ENCODE results near the gene NUDC. TPM values are rescaled to one million over a fixed set of nuclear protein-coding genes. Genes with fewer than 3 reads are reported as not detected.
A peak's percentile ranks its signal among the peaks of the same experiment; 100 is the strongest.

NUDC gene
- total RNA-seq, 2 experiments from 2014 or later: 65.7 to 106 TPM

DNA sequence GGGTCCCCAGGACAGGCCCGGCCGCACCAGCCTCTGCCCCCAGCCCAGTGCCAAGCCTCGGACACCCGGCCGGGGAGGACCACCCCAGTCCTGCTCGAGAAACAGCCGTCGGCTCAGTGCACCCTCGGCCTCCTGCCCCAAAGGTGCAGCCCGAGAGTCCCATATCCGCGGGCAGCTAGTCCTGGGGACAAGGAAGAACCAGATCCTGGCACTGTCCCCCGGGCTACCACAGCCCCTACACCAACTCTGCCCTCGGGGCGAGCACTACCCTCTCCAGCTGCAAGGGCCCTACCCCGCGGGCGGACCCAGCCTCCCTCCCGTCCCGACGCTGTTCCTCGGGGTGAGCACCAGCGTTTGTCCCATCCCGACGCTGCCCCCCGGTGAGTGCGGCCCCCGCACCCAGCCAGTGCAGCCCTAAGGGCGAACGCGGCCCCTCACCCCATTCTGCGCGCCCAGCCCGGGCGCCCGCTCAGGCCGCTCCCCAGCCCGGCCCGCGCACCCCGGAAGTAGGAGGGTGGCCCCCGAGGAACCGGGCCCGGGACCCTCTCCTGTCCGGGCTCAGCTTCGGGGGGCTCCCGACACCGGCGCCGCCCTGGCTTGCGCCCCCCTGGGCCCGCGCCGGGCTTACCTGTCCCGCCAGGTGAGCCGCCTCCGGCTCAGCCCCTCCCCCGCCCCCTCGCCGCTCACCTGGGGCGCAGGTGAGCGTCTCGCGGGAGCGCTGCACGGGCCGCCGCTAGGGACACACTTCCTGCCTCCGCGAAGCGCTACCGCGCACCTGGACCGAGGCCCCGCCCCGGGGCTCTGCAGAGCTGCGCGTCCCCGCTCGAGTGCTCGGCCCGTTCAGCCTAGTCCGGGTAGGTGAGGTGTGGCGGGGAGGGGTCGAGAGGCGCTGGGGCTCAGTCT is 38.4 kb downstream of the NUDC start, which contains the start of gene KDF1:
KDF1 (minus strand) TSS at position 747 of the 903 bp plus-strand sequence. CDS start 8,088 bp downstream, outside the sequence.
- ChIA-PET CTCF (ENCODE audit: unreplicated experiment) (no interaction called here), POLR2A (no interaction called here)
- H3K4me3 ChIP-seq (ENCODE audit: low read depth, low read length, poor library complexity, severe bottlenecking): no peak within 1 kb of the TSS
- no peaks in the 10 kb centered on the region for H4K20me1 ChIP-seq (ENCODE audit: insufficient read depth, low read length)
- H3K4me1 ChIP-seq (ENCODE audit: insufficient read depth, low read length, poor library complexity, severe bottlenecking): no peaks in the 10 kb centered on the region
- H2AFZ ChIP-seq (ENCODE audit: low read length): no peak within 1 kb of the TSS
- H3K27ac ChIP-seq (ENCODE audit: low read depth, low read length, poor library complexity, severe bottlenecking): no peak within 1 kb of the TSS
- TF ChIP-seq, protein P1, sequence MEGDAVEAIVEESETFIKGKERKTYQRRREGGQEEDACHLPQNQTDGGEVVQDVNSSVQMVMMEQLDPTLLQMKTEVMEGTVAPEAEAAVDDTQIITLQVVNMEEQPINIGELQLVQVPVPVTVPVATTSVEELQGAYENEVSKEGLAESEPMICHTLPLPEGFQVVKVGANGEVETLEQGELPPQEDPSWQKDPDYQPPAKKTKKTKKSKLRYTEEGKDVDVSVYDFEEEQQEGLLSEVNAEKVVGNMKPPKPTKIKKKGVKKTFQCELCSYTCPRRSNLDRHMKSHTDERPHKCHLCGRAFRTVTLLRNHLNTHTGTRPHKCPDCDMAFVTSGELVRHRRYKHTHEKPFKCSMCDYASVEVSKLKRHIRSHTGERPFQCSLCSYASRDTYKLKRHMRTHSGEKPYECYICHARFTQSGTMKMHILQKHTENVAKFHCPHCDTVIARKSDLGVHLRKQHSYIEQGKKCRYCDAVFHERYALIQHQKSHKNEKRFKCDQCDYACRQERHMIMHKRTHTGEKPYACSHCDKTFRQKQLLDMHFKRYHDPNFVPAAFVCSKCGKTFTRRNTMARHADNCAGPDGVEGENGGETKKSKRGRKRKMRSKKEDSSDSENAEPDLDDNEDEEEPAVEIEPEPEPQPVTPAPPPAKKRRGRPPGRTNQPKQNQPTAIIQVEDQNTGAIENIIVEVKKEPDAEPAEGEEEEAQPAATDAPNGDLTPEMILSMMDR (conservative IDR thresholded peaks at IDR 0.05; ENCODE audit: low read length): no peak
- no peak for TF ChIP-seq EZH2phosphoT487 (IDR thresholded peaks at IDR 0.05; ENCODE audit: borderline replicate concordance, low read depth, low read length)
- no peaks in the 10 kb centered on the region for H3K36me3 ChIP-seq (ENCODE audit: insufficient read depth, low read length)
- no TSS peak for BruUV-seq (replicated peaks)
- H3K9me2 ChIP-seq (ENCODE audit: insufficient read depth, low read length): no peaks in the 10 kb centered on the region
- H3K4me2 ChIP-seq (ENCODE audit: low read length): peak within 1 kb of the TSS; percentile 53; the same call in 1 of the 2 replicates
- H3K79me2 ChIP-seq (ENCODE audit: insufficient read depth, low read depth, low read length): no peaks in the 10 kb centered on the region
- DNase-seq (ENCODE audit: low spot score): no peak
- intact Hi-C loops (cut with micrococcal nuclease; ENCODE audit: unreplicated experiment): loop anchor here (10.0 kb wide), 1 partner anchor 135 kb away; no protein-coding TSS in a partner anchor
- H3K9me3 ChIP-seq (ENCODE audit: low read length): no peaks in the 10 kb centered on the region

DNA sequence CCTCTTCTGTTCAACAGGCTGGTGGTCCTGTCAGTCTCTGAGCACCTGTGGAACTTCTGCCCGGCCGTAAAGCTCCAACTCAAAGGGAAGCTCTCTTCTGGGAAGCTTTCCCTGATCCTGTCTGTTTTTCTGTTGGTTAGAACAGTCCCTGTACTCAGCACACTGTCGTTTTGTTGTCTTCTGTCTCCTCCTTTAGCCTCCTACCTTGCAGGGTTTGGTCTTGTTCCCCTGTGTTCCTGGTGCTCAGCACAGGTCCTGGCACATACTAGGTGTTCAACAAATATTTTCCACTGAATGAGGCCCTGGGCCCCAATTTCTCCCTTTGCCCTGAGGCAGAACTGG is 39.1 kb downstream of the NUDC start:
- ChIA-PET POLR2A (no interaction called here), CTCF (ENCODE audit: unreplicated experiment) (no interaction called here)
- Histone ChIP-seq H3K36me3 (ENCODE audit: insufficient read depth, low read length) (no peaks in the 10 kb centered on the region), H4K20me1 (ENCODE audit: insufficient read depth, low read length) (no peaks in the 10 kb centered on the region), H3K9me2 (ENCODE audit: insufficient read depth, low read length) (no peaks in the 10 kb centered on the region), H3K4me2 (ENCODE audit: low read length) (no peak overlapping the region), H3K9me3 (ENCODE audit: low read length) (no peaks in the 10 kb centered on the region), H3K27ac (ENCODE audit: low read depth, low read length, poor library complexity, severe bottlenecking) (no peak overlapping the region), H3K4me1 (ENCODE audit: insufficient read depth, low read length, poor library complexity, severe bottlenecking) (no peaks in the 10 kb centered on the region), H2AFZ (ENCODE audit: low read length) (no peak overlapping the region), H3K79me2 (ENCODE audit: insufficient read depth, low read depth, low read length) (no peaks in the 10 kb centered on the region), H3K4me3 (ENCODE audit: low read depth, low read length, poor library complexity, severe bottlenecking) (no peak overlapping the region)
- intact Hi-C loops (cut with micrococcal nuclease; ENCODE audit: unreplicated experiment): loop anchor here (10.0 kb wide), 1 partner anchor 134 kb away; no protein-coding TSS in a partner anchor
- DNase-seq (ENCODE audit: low spot score): no peak
- TF ChIP-seq, protein P1 (conservative IDR thresholded peaks at IDR 0.05; ENCODE audit: low read length): no peak
- BruUV-seq (replicated peaks): no TSS peak

DNA sequence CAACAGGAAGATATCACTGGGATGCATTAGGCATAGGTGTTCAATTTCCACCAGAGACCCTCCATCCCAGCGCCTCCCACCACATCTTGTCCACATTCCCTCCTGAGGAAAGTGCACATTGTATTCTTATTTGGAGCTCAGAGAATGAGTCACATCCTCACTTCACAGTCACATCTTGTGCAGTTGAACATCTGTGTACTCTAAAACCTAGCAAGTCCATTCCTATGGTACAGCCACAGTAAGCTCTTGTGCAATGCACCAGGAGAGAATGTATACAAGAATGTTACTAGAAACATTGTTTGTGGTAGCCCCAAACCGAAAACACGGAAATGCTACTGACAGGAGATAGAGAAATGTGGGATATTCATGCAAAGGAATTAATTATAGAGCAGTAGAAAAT is 40.3 kb downstream of the NUDC start:
- no peak for TF ChIP-seq EZH2phosphoT487 (IDR thresholded peaks at IDR 0.05; ENCODE audit: borderline replicate concordance, low read depth, low read length)
- TF ChIP-seq, protein P1 (conservative IDR thresholded peaks at IDR 0.05; ENCODE audit: low read length): no peak
- H3K9me2 ChIP-seq (ENCODE audit: insufficient read depth, low read length): no peaks in the 10 kb centered on the region
- H3K4me1 ChIP-seq (ENCODE audit: insufficient read depth, low read length, poor library complexity, severe bottlenecking): no peaks in the 10 kb centered on the region
- no peak overlapping the region for H3K4me2 ChIP-seq (ENCODE audit: low read length)
- H3K79me2 ChIP-seq (ENCODE audit: insufficient read depth, low read depth, low read length): no peaks in the 10 kb centered on the region
- no TSS peak for BruUV-seq (replicated peaks)
- no peak overlapping the region for H3K4me3 ChIP-seq (ENCODE audit: low read depth, low read length, poor library complexity, severe bottlenecking)
- CTCF ChIA-PET (ENCODE audit: unreplicated experiment): no interaction called here
- intact Hi-C loops (cut with micrococcal nuclease; ENCODE audit: unreplicated experiment): loop anchor here (10.0 kb wide), 1 partner anchor 133 kb away; no protein-coding TSS in a partner anchor
- H2AFZ ChIP-seq (ENCODE audit: low read length): no peak overlapping the region
- no peaks in the 10 kb centered on the region for H3K9me3 ChIP-seq (ENCODE audit: low read length)
- DNase-seq (ENCODE audit: low spot score): no peak
- POLR2A ChIA-PET: interaction anchor here (0.6 kb wide), 1 partner anchor 14 kb away, joined by 3 read pairs; no protein-coding TSS in a partner anchor
- H3K27ac ChIP-seq (ENCODE audit: low read depth, low read length, poor library complexity, severe bottlenecking): no peak overlapping the region
- H3K36me3 ChIP-seq (ENCODE audit: insufficient read depth, low read length): no peaks in the 10 kb centered on the region
- no peaks in the 10 kb centered on the region for H4K20me1 ChIP-seq (ENCODE audit: insufficient read depth, low read length)

Measured in OCI-LY7 (cell line).